Measurements from ENCODE around the gene ZC3H15.

The ZC3H15 gene

DNA sequence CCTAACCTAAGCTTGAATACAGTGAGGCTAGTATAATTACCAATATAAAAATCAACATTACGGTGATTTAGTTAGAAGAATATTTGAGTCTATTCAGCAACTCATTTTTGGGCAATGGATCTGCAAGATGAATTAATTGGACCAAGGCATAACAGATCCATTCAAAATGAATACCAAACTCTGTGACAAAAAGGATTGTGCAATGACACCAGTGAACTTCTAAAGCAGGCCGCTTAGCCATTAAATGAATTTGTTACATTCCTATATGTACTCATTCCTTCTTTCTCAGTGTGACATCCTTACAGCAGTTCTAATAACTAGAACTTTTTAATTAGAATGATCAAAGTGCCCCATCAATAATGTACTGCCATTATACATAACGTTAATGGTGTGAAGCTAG, 44.3 kb downstream of the ZC3H15 start:
- TF ChIP-seq, protein P1, sequence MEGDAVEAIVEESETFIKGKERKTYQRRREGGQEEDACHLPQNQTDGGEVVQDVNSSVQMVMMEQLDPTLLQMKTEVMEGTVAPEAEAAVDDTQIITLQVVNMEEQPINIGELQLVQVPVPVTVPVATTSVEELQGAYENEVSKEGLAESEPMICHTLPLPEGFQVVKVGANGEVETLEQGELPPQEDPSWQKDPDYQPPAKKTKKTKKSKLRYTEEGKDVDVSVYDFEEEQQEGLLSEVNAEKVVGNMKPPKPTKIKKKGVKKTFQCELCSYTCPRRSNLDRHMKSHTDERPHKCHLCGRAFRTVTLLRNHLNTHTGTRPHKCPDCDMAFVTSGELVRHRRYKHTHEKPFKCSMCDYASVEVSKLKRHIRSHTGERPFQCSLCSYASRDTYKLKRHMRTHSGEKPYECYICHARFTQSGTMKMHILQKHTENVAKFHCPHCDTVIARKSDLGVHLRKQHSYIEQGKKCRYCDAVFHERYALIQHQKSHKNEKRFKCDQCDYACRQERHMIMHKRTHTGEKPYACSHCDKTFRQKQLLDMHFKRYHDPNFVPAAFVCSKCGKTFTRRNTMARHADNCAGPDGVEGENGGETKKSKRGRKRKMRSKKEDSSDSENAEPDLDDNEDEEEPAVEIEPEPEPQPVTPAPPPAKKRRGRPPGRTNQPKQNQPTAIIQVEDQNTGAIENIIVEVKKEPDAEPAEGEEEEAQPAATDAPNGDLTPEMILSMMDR (IDR thresholded peaks at IDR 0.05; ENCODE audit: insufficient read depth, low read length, poor library complexity, severe bottlenecking), result no peak
- no peak for TF ChIP-seq EZH2phosphoT487 (conservative IDR thresholded peaks at IDR 0.05; ENCODE audit: low read length)
- Histone ChIP-seq H3K36me3 (ENCODE audit: low read length) (no peaks in the 10 kb centered on the region), H3K4me3 (ENCODE audit: insufficient read depth, low read length, poor library complexity, severe bottlenecking) (no peak overlapping the region), H2AFZ (ENCODE audit: low read depth, low read length, severe bottlenecking) (no peak overlapping the region), H3K9me3 (ENCODE audit: insufficient read depth, low read length) (no peaks in the 10 kb centered on the region; the same call in 1 of the 2 replicates), H3F3A (ENCODE audit: insufficient read depth) (no peaks in the 10 kb centered on the region), H3K79me2 (ENCODE audit: insufficient read depth, low read length) (no peaks in the 10 kb centered on the region), H3K27me3 (ENCODE audit: low read length) (no peaks in the 10 kb centered on the region), H3K9me2 (replicated peaks; ENCODE audit: insufficient read depth, low read length) (no peaks in the 10 kb centered on the region), H3K27ac (ENCODE audit: low read depth, low read length) (no peak overlapping the region), H3K4me2 (ENCODE audit: low read depth, low read length, poor library complexity, severe bottlenecking) (no peak overlapping the region), H3K9ac (ENCODE audit: low read length) (no peak overlapping the region), H4K20me1 (ENCODE audit: low read depth, low read length) (no peaks in the 10 kb centered on the region)

DNA sequence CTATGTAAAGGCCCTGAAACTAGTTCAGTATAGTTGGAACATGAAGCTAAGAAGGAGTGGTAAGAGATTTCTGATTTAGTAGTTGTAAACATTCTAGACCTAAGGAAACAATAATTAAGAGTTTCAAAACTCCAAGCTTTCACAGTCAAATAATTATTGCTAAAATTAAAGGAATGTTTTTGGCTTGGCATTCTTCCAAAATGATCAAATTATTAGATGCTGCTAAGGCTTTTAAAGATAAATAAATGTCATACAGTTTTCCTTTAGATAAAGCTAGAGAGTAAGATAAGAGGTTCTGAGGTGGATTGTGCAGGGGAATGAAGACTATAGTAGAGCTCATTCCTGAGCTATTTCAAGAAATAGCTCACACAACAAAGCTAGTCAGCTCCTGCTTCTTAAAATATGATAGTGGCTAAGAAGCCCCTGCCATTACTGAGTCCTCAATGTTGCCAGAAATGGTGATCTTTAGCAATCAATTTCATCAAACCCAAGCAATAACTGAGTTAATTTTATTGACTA, 45.3 kb downstream of the ZC3H15 start:
- Histone ChIP-seq H3K4me3 (ENCODE audit: insufficient read depth, low read length, poor library complexity, severe bottlenecking) (no peak overlapping the region), H3K9ac (ENCODE audit: low read length) (no peak overlapping the region), H3K9me3 (ENCODE audit: insufficient read depth, low read length) (no peaks in the 10 kb centered on the region; the same call in 1 of the 2 replicates), H3K36me3 (ENCODE audit: low read length) (no peaks in the 10 kb centered on the region), H3K79me2 (ENCODE audit: insufficient read depth, low read length) (no peaks in the 10 kb centered on the region), H3K27ac (ENCODE audit: low read depth, low read length) (no peak overlapping the region), H3F3A (ENCODE audit: insufficient read depth) (no peaks in the 10 kb centered on the region), H3K4me2 (ENCODE audit: low read depth, low read length, poor library complexity, severe bottlenecking) (no peak overlapping the region), H4K20me1 (ENCODE audit: low read depth, low read length) (no peaks in the 10 kb centered on the region), H3K27me3 (ENCODE audit: low read length) (no peaks in the 10 kb centered on the region), H2AFZ (ENCODE audit: low read depth, low read length, severe bottlenecking) (no peak overlapping the region), H3K9me2 (replicated peaks; ENCODE audit: insufficient read depth, low read length) (no peaks in the 10 kb centered on the region)
- TF ChIP-seq EZH2phosphoT487 (conservative IDR thresholded peaks at IDR 0.05; ENCODE audit: low read length), result no peak
- TF ChIP-seq, protein P1 (IDR thresholded peaks at IDR 0.05; ENCODE audit: insufficient read depth, low read length, poor library complexity, severe bottlenecking), result no peak

DNA sequence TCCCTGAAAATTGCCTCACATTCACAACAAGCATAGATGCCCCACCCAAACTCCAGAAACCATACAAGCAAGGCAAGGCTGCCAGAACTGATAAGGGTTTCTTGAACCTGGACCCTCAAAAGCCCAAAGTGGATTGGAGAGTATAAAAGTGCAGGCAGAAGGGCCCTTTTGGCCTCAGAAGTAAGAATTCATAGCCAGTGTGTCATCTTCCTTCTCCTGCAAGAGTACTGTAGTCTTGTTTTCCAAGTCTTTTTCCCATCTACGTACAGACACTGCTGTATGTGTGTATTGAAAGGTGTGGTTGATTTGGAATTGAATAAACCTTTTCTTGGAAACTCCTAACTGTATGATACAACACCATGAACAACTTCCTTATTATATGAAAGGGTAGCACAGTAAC, 46.8 kb downstream of the ZC3H15 start:
- TF ChIP-seq EZH2phosphoT487 (conservative IDR thresholded peaks at IDR 0.05; ENCODE audit: low read length), result no peak
- TF ChIP-seq, protein P1 (IDR thresholded peaks at IDR 0.05; ENCODE audit: insufficient read depth, low read length, poor library complexity, severe bottlenecking), result no peak
- no peaks in the 10 kb centered on the region for H4K20me1 ChIP-seq (ENCODE audit: low read depth, low read length)
- no peaks in the 10 kb centered on the region for H3K9me3 ChIP-seq (ENCODE audit: insufficient read depth, low read length)
- H3K4me2 ChIP-seq (ENCODE audit: low read depth, low read length, poor library complexity, severe bottlenecking), result no peak overlapping the region
- H3K27ac ChIP-seq (ENCODE audit: low read depth, low read length), result no peak overlapping the region
- H3K9me2 ChIP-seq (replicated peaks; ENCODE audit: insufficient read depth, low read length), result no peaks in the 10 kb centered on the region
- no peaks in the 10 kb centered on the region for H3K36me3 ChIP-seq (ENCODE audit: low read length)
- no peaks in the 10 kb centered on the region for H3F3A ChIP-seq (ENCODE audit: insufficient read depth)
- no peaks in the 10 kb centered on the region for H3K27me3 ChIP-seq (ENCODE audit: low read length)
- no peak overlapping the region for H2AFZ ChIP-seq (ENCODE audit: low read depth, low read length, severe bottlenecking)
- H3K4me3 ChIP-seq (ENCODE audit: insufficient read depth, low read length, poor library complexity, severe bottlenecking), result no peak overlapping the region
- no peaks in the 10 kb centered on the region for H3K79me2 ChIP-seq (ENCODE audit: insufficient read depth, low read length)
- no peak overlapping the region for H3K9ac ChIP-seq (ENCODE audit: low read length)
